Measurements from ENCODE around the gene CCDC192.

CCDC192 gene

GRCh38 chr5:127758766-127759283 lies 55.6 kb downstream of the CCDC192 start:
- H3K4me3 ChIP-seq (ENCODE audit: control insufficient read depth, low read depth, low read length): no peak overlapping the region
- TF ChIP-seq, protein P1, sequence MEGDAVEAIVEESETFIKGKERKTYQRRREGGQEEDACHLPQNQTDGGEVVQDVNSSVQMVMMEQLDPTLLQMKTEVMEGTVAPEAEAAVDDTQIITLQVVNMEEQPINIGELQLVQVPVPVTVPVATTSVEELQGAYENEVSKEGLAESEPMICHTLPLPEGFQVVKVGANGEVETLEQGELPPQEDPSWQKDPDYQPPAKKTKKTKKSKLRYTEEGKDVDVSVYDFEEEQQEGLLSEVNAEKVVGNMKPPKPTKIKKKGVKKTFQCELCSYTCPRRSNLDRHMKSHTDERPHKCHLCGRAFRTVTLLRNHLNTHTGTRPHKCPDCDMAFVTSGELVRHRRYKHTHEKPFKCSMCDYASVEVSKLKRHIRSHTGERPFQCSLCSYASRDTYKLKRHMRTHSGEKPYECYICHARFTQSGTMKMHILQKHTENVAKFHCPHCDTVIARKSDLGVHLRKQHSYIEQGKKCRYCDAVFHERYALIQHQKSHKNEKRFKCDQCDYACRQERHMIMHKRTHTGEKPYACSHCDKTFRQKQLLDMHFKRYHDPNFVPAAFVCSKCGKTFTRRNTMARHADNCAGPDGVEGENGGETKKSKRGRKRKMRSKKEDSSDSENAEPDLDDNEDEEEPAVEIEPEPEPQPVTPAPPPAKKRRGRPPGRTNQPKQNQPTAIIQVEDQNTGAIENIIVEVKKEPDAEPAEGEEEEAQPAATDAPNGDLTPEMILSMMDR (IDR thresholded peaks at IDR 0.05; ENCODE audit: control insufficient read depth, insufficient read depth, low read depth, low read length, missing control alignments): no peak
- no peak for DNase-seq (ENCODE audit: low read depth)

GRCh38 chr5:127761869-127762268 lies 58.7 kb downstream of the CCDC192 start:
- no peak overlapping the region for H3K4me3 ChIP-seq (ENCODE audit: control insufficient read depth, low read depth, low read length)
- TF ChIP-seq, protein P1 (IDR thresholded peaks at IDR 0.05; ENCODE audit: control insufficient read depth, insufficient read depth, low read depth, low read length, missing control alignments): no peak
- no peak for DNase-seq (ENCODE audit: low read depth)

- no peak for DNase-seq (ENCODE audit: low read depth)
- no peak overlapping the region for H3K4me3 ChIP-seq (ENCODE audit: control insufficient read depth, low read depth, low read length)
- TF ChIP-seq, protein P1 (IDR thresholded peaks at IDR 0.05; ENCODE audit: control insufficient read depth, insufficient read depth, low read depth, low read length, missing control alignments): no peak
Measured at GRCh38 chr5:127762412-127762811, 59.2 kb downstream of the CCDC192 start.

DNA sequence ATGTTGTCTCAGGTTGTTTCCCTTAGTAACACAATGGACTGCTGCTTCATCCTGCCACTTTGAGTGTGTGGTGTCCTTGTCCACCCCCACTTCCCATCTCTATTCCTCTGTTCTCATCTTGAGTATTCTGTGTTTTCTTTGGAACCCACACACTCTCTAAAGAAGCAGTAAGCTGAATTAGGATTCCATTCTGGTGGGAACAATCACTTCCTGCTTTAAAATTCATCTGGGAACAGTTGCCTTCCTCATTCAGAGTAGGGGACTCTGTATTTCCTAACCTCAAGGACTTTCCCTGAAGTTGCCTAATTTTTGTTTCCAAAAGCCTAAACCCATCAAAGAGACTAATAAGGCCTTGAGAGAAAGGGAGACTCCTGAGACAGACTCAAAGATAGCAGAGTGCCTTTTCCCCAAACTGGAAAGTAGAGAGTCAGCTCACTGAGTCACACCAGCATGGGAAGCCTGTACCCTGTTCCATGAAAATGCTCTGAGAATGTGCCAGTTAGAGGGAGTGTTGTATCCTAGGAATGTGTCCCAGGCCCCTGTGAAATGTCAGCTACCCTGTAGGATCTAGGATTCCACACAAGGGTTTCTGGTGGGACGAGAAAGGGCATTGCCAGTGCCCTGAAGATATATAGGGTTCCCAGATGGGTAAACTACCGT lies 63.6 kb downstream of the CCDC192 start:
- TF ChIP-seq, protein P1 (IDR thresholded peaks at IDR 0.05; ENCODE audit: control insufficient read depth, insufficient read depth, low read depth, low read length, missing control alignments): no peak
- H3K4me3 ChIP-seq (ENCODE audit: control insufficient read depth, low read depth, low read length): no peak overlapping the region
- no peak for DNase-seq (ENCODE audit: low read depth)

DNA sequence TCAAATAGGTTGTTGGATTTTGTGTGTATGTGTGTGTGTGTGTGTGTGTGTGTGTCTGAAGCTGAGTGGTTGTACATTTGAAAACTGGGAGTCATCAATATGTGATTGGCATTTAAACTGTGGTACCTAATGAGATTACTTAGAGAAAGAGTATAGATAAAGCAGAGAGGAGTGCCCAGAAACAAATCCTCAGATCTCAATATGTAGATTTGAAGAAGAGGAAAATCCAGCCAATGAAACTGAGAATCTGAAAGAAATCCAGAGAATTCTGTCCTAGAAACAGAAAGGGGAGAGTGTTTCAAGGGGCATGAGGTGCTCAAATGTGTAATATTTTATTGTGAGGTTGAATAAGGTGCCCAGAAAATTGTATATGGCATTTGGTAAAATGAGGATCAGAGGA lies 66.2 kb downstream of the CCDC192 start:
- no peak for DNase-seq (ENCODE audit: low read depth)
- no peak overlapping the region for H3K4me3 ChIP-seq (ENCODE audit: control insufficient read depth, low read depth, low read length)
- TF ChIP-seq, protein P1 (IDR thresholded peaks at IDR 0.05; ENCODE audit: control insufficient read depth, insufficient read depth, low read depth, low read length, missing control alignments): no peak

DNA sequence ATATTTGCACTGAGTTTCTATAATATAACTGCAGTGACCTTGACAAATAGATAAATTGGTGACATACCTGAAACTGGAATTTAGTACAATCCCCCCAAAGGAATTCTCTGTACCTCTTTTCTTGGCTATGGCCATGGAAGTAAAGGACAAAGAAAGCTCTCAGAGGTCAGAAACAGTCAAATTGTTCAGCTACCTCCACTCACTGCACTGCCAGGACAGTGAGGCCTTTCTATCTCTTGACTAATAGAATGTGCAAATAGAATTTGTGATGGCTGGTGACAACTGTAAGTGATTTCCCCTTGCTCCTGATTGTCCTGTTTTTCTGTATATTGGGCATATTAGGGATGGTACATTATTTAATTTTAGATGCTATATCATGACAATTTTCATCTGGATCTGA lies 67.1 kb downstream of the CCDC192 start:
- TF ChIP-seq, protein P1 (IDR thresholded peaks at IDR 0.05; ENCODE audit: control insufficient read depth, insufficient read depth, low read depth, low read length, missing control alignments): no peak
- DNase-seq (ENCODE audit: low read depth): no peak

More for the DNA sequence above, 67.1 kb downstream of the CCDC192 start:
- H3K4me3 ChIP-seq (ENCODE audit: control insufficient read depth, low read depth, low read length): no peak overlapping the region
